Coronary artery (tissue), 2 donors: Measurements from ENCODE around the gene DNAJA4.

ENCODE experiments used
- DNase-seq: peaks from one replicate; pipeline ENCODE4 v3.0.0-alpha.2; 2017; ENCODE audit warnings: low spot score
- H3K27ac ChIP-seq, 2 donors: fragments of 200-600 bp; sonication (generic); one replicate each; pipeline ENCODE4 v1.5.1; 2016 to 2019
- H3K4me3 ChIP-seq: fragments of 200-600 bp; sonication (generic); 2 replicates; pipeline ENCODE4 v1.5.1; 2016; ENCODE audit warnings: mild to moderate bottlenecking, moderate library complexity
- TF ChIP-seq, protein P1 (sequence below): fragments of 200-600 bp; sonication (generic); IDR thresholded peaks from one replicate; pipeline ENCODE4 v1.5.1; 2019; ENCODE audit warnings: antibody characterized with exemption

Gene DNAJA4

DNA sequence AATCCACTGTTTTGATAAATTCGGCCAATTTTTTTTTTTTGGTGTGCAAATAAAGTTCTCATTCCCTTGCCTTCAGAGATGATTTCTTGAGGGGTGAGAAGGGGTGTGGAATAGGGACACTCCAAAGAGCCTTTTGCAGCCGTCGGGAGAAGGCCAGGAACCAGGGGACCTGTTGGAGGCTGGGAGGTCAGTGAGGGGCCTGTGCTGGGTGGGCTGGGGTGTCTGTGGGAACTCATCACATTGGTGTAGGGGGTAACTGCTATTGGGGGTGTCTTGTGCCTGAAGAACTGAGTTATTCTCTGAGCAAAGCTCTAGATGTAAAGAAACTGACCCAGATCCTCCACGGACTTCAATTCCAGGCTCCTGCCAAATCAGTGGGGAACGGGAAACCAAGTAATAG, 48.6 kb downstream of the DNAJA4 start:
- TF ChIP-seq, protein P1, sequence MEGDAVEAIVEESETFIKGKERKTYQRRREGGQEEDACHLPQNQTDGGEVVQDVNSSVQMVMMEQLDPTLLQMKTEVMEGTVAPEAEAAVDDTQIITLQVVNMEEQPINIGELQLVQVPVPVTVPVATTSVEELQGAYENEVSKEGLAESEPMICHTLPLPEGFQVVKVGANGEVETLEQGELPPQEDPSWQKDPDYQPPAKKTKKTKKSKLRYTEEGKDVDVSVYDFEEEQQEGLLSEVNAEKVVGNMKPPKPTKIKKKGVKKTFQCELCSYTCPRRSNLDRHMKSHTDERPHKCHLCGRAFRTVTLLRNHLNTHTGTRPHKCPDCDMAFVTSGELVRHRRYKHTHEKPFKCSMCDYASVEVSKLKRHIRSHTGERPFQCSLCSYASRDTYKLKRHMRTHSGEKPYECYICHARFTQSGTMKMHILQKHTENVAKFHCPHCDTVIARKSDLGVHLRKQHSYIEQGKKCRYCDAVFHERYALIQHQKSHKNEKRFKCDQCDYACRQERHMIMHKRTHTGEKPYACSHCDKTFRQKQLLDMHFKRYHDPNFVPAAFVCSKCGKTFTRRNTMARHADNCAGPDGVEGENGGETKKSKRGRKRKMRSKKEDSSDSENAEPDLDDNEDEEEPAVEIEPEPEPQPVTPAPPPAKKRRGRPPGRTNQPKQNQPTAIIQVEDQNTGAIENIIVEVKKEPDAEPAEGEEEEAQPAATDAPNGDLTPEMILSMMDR = no peak
- no peak for DNase-seq
- no peak overlapping the region for H3K4me3 ChIP-seq
- no peak overlapping the region for H3K27ac ChIP-seq

DNA sequence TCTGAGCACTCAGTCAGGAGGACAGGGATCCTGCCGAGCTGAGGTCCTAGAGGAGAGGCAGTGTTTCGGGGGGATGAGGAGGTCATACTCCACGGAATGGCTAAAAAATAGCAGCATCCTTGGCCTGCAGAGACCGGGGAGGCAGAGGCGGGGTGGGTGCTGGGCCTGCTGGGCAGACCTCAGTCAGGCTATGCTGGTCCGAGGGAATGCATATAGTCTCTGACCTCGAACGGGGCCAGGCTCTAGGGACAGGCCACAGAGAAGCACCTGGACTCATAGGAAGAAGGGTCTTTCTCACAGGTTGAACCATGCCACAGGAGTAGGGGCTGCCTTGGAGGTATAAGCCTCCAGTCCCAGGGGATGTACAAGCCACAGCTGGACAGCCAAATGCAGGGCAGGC, 49.0 kb downstream of the DNAJA4 start:
- TF ChIP-seq, protein P1 = no peak
- no peak overlapping the region for H3K4me3 ChIP-seq
- H3K27ac ChIP-seq = no peak overlapping the region
- DNase-seq = no peak

DNA sequence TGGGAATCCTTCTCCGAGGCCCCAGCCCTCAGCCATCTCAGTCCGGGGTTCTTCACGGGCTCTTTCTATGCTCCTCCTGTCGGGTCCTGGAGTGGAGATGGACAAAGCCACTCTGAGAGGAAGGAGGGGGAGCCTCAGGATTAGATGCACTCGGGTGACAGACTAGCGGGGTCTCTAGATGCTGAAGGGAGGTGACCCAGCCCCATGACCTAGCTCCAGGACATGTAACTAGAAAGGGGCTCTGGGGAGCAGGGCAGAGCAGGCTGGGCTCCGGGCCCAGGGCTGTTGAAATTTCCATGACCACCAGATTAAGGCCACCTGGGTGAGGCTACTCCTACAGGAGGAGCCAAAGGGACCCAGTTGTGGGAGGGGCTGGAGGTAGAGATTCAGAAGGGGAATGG, 49.8 kb downstream of the DNAJA4 start:
- DNase-seq = no peak

DNA sequence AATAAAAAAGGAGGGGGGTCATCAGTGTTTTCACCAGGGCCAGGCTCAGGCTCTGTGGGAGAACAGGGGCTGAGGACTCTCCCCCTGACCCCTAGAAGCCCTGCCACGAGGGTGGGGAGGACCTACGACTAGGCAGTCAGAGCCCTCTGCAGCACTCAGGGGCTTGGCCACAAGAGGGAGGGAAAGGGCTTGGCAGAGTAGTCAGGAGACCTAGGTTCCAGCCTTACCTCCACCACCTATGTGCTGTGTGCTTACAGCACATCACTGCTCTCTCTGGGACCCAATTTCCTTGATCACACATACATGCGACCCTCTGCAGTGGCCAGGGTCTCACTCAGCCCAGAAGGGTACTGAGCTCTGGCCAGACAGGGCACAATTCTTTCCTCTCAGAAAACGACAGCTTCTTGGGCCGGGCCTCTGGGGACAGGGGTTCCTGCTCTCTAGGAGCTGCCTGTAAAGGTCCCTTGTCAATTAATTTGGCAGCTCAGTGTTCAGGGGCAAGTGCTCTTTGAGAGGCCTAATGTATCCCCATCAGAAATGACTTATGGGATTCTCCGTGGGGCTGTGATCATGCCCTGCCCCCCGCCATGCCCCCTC, 51.4 kb downstream of the DNAJA4 start:
- no peak overlapping the region for H3K4me3 ChIP-seq
- DNase-seq = no peak
- no peak overlapping the region for H3K27ac ChIP-seq
- TF ChIP-seq, protein P1 = no peak

More for the DNA sequence above, 49.8 kb downstream of the DNAJA4 start:
- Histone ChIP-seq H3K27ac (no peak overlapping the region), H3K4me3 (no peak overlapping the region)
- TF ChIP-seq, protein P1 = no peak

DNA sequence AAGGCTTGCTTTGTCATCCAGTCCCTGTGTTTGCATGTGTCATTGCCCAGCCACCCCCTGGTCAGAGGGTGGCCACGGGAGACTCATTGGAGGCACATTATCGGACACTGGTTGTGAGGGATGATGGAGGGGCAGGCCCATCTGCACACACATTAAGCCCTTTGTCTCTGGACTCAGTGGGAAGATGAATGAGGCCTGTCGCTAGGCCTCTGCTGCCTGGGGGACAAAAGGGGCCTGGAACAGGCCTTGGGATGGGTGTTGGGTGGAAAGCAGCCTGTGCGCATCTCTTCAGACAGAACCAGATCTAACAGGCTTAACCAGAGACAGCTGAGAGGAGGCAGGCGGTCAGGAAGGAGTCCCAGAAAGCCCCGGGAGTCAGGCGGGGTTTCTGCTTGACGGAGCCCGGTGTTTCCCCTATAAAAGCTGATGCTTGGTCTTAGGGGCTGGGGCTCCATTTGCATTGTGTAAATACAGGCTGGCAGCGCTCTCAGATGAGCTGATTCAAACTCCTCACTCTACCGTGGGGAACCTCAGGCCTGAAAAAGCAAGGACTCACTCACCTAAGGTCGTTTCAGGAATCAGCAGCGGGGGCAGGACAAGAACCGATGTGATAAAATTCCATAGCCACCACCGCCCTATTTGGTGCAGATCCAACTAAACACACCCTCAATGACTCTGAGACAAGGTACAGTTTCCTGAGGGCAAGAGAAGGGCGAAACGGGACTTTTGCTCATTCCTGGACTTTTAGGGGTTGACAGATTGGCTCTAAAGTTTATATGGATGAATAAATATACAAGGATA, 52.1 kb downstream of the DNAJA4 start:
- no peak for DNase-seq
- Histone ChIP-seq H3K27ac (no peak overlapping the region), H3K4me3 (no peak overlapping the region)
- TF ChIP-seq, protein P1 = no peak

DNA sequence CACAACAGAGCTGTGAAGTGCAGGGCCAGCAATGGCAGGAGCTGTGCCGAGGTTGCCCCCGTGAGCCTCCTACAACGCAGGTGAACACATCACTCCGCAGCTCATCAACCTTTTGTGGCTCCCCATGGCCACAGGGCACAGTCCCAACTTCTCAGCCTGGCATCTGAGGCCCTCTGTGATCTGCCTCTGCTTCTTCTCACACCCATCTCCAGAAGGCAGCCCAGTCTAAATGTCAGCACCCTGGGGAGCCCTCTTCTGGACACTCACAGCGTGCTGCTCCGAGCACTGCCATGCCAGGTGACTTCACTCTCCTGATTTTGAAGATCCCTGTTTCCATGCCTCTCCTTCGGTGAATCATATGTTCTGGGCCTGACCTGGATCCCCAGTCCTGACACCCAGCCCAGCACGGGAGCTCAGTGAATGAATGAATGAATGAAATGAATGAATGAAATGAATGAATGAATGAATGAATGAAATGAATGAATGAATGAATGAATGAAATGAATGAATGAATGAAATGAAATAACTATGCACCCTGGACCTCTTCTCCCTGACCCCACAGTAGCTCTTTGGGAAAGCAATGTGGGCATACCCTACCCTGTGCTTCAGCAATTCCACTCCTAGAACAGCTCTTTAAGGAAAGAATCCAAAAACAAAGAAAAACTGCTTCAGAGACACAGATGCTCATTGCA, 52.9 kb downstream of the DNAJA4 start:
- TF ChIP-seq, protein P1 = no peak
- no peak for DNase-seq
- no peak overlapping the region for H3K4me3 ChIP-seq
- no peak overlapping the region for H3K27ac ChIP-seq
